Mammary epithelial cell (primary cell): Measurements from ENCODE around the gene ANO3.

ENCODE experiments used
- EZH2 ChIP-seq: IDR thresholded peaks from 2 replicates; pipeline ENCODE4 v1.6.1; 2012; ENCODE audit warnings: low read length, inconsistent platforms, borderline replicate concordance
- TF ChIP-seq, protein P1 (sequence below), 2 donors: IDR thresholded peaks in 1 of 2; conservative IDR thresholded peaks in 1 of 2; 2 replicates each; pipeline ENCODE4 v1.5.1; 2011 to 2012; ENCODE audit warnings: inconsistent platforms in 2 of 2, low read length in 2 of 2, mild to moderate bottlenecking in 2 of 2, control low read depth in 1 of 2, low read depth in 1 of 2; ENCODE audit not compliant: insufficient read depth in 1 of 2; ENCODE audit errors: extremely low read depth in 1 of 2

DNA sequence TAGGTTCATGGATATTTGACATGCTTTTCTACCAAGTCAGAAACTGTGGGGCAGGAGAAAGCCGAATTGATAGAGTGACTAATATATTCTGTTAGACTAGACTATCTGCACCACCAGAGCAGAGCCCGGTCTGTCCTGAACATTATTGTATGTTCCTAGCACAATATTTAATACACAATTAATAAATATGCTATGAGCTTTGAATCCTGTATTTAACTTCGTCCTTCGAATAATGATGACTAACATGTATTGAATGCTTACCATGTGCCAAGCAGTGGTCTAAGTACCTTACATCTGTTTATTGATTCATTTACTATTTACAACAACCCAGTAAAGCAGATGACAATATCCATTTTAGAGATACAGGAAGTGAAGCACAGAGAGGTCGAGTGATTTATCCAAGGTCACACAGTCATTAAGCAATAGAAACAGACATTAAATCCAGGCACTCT, 44.8 kb upstream of the ANO3 start:
- TF ChIP-seq, protein P1, sequence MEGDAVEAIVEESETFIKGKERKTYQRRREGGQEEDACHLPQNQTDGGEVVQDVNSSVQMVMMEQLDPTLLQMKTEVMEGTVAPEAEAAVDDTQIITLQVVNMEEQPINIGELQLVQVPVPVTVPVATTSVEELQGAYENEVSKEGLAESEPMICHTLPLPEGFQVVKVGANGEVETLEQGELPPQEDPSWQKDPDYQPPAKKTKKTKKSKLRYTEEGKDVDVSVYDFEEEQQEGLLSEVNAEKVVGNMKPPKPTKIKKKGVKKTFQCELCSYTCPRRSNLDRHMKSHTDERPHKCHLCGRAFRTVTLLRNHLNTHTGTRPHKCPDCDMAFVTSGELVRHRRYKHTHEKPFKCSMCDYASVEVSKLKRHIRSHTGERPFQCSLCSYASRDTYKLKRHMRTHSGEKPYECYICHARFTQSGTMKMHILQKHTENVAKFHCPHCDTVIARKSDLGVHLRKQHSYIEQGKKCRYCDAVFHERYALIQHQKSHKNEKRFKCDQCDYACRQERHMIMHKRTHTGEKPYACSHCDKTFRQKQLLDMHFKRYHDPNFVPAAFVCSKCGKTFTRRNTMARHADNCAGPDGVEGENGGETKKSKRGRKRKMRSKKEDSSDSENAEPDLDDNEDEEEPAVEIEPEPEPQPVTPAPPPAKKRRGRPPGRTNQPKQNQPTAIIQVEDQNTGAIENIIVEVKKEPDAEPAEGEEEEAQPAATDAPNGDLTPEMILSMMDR (conservative IDR thresholded peaks at IDR 0.05 in 1 of 2, IDR thresholded peaks at IDR 0.05 in 1 of 2; ENCODE audit: extremely low read depth in 1 of 2, insufficient read depth in 1 of 2, low read depth in 1 of 2, low read length in 2 of 2): no peak
- TF ChIP-seq EZH2: no peak
